Endothelial cell (in vitro differentiated cells): ENCODE results near the gene MTA1. TPM values are rescaled to one million over a fixed set of nuclear protein-coding genes. Genes with fewer than 3 reads are reported as not detected.

Experiments used
- DNase-seq: peaks from one replicate; pipeline ENCODE4 v3.0.0; 2021; ENCODE audit warnings: low spot score
- H3K27ac Mint-ChIP-seq: one replicate; pipeline ENCODE4 v1.8.0; 2021; ENCODE audit warnings: mixed read lengths, inconsistent platforms; ENCODE audit not compliant: unreplicated experiment
- H3K27me3 Mint-ChIP-seq: one replicate; pipeline ENCODE4 v1.8.0; 2021; ENCODE audit warnings: mild to moderate bottlenecking, moderate library complexity, mixed read lengths, inconsistent platforms; ENCODE audit not compliant: unreplicated experiment
- H3K36me3 Mint-ChIP-seq: one replicate; pipeline ENCODE4 v1.8.0; 2021; ENCODE audit warnings: mild to moderate bottlenecking, low read depth, mixed read lengths, inconsistent platforms; ENCODE audit not compliant: unreplicated experiment
- H3K4me1 Mint-ChIP-seq: one replicate; pipeline ENCODE4 v1.8.0; 2021; ENCODE audit warnings: mild to moderate bottlenecking, mixed read lengths, inconsistent platforms; ENCODE audit not compliant: unreplicated experiment
- H3K4me3 Mint-ChIP-seq: one replicate; pipeline ENCODE4 v1.8.0; 2021; ENCODE audit warnings: mild to moderate bottlenecking, mixed read lengths, inconsistent platforms; ENCODE audit not compliant: unreplicated experiment
- H3K9me3 Mint-ChIP-seq: one replicate; pipeline ENCODE4 v1.8.0; 2021; ENCODE audit warnings: mixed read lengths, inconsistent platforms; ENCODE audit not compliant: unreplicated experiment
- total RNA-seq: library from RNA; stranded (reverse); fragmentation: NEBNext Ultra II Directional; extraction: Animal tissue kit (Norgen Biotek cat#: 25700); gene quantifications from one replicate; pipeline ENCODE4 v1.2.1, GENCODE V29; 2021; ENCODE audit not compliant: unreplicated experiment
- TF ChIP-seq, protein P1 (sequence below): fragments of 200-600 bp; sonication (generic); IDR thresholded peaks from one replicate; pipeline ENCODE4 v1.5.0; 2021; ENCODE audit warnings: antibody characterized with exemption; ENCODE audit not compliant: unreplicated experiment

Gene MTA1
- total RNA-seq, 1 donor from 2014 or later: 150 TPM

GRCh38 chr14:105469456-105470349, 50.1 kb downstream of the MTA1 start:
- no peak for DNase-seq
- Mint-ChIP-seq H3K27me3 (peaks cover 2% of the 10 kb centered on the region), H3K9me3 (no peaks in the 10 kb centered on the region), H3K4me1 (no peaks in the 10 kb centered on the region), H3K4me3 (no peak overlapping the region), H3K36me3 (no peaks in the 10 kb centered on the region), H3K27ac (no peak overlapping the region)
- TF ChIP-seq, protein P1, sequence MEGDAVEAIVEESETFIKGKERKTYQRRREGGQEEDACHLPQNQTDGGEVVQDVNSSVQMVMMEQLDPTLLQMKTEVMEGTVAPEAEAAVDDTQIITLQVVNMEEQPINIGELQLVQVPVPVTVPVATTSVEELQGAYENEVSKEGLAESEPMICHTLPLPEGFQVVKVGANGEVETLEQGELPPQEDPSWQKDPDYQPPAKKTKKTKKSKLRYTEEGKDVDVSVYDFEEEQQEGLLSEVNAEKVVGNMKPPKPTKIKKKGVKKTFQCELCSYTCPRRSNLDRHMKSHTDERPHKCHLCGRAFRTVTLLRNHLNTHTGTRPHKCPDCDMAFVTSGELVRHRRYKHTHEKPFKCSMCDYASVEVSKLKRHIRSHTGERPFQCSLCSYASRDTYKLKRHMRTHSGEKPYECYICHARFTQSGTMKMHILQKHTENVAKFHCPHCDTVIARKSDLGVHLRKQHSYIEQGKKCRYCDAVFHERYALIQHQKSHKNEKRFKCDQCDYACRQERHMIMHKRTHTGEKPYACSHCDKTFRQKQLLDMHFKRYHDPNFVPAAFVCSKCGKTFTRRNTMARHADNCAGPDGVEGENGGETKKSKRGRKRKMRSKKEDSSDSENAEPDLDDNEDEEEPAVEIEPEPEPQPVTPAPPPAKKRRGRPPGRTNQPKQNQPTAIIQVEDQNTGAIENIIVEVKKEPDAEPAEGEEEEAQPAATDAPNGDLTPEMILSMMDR: no peak

GRCh38 chr14:105470350-105471296, 51.0 kb downstream of the MTA1 start:
- no peaks in the 10 kb centered on the region for H3K9me3 Mint-ChIP-seq
- H3K36me3 Mint-ChIP-seq: no peaks in the 10 kb centered on the region
- H3K27ac Mint-ChIP-seq: no peak overlapping the region
- no peak overlapping the region for H3K4me3 Mint-ChIP-seq
- no peaks in the 10 kb centered on the region for H3K4me1 Mint-ChIP-seq
- TF ChIP-seq, protein P1: no peak
- DNase-seq: no peak
- H3K27me3 Mint-ChIP-seq: peaks cover 4% of the 10 kb centered on the region

- H3K27ac Mint-ChIP-seq: no peak overlapping the region
- H3K27me3 Mint-ChIP-seq: peaks cover 6% of the 10 kb centered on the region
- peak; percentile 49 for DNase-seq
- no peaks in the 10 kb centered on the region for H3K36me3 Mint-ChIP-seq
- no peaks in the 10 kb centered on the region for H3K9me3 Mint-ChIP-seq
- TF ChIP-seq, protein P1: peak; percentile 55
- H3K4me3 Mint-ChIP-seq: no peak overlapping the region
- H3K4me1 Mint-ChIP-seq: no peaks in the 10 kb centered on the region
Measured at GRCh38 chr14:105471297-105471821, 51.7 kb downstream of the MTA1 start.

GRCh38 chr14:105471823-105472485, 52.3 kb downstream of the MTA1 start:
- Mint-ChIP-seq H3K27me3 (peaks cover 9% of the 10 kb centered on the region), H3K4me3 (no peak overlapping the region), H3K36me3 (no peaks in the 10 kb centered on the region)

More at GRCh38 chr14:105471823-105472485, 52.3 kb downstream of the MTA1 start:
- Mint-ChIP-seq H3K27ac (no peak overlapping the region), H3K4me1 (peaks cover 3% of the 10 kb centered on the region), H3K9me3 (no peaks in the 10 kb centered on the region)
- TF ChIP-seq, protein P1: no peak
- DNase-seq: no peak
